Measurements from ENCODE around the gene CPAMD8. TPM values are rescaled to one million over a fixed set of nuclear protein-coding genes. Genes with fewer than 3 reads are reported as not detected.

The CPAMD8 gene
- total RNA-seq, 2 donors from 2014 or later: 5.5 to 21.4 TPM

GRCh38 chr19:16957151-16957701 is 69.4 kb downstream of the CPAMD8 start:
- peaks cover 0 to 7% of the 10 kb centered on the region in 2 donors for H3K4me1 ChIP-seq
- H3K36me3 ChIP-seq: no peaks in the 10 kb centered on the region
- TF ChIP-seq CTCF (IDR thresholded peaks at IDR 0.05): no peak
- H3K4me3 ChIP-seq: no peak overlapping the region
- no peaks in the 10 kb centered on the region for H3K27me3 ChIP-seq
- peaks cover 0 to 7% of the 10 kb centered on the region in 2 donors for H3K9me3 ChIP-seq
- DNase-seq (ENCODE audit: low spot score): no peak
- H3K27ac ChIP-seq: no peak overlapping the region

- no peak for DNase-seq (ENCODE audit: low spot score)
- no peaks in the 10 kb centered on the region for H3K27me3 ChIP-seq
- no peak overlapping the region for H3K27ac ChIP-seq
- H3K9me3 ChIP-seq: peaks cover 0 to 7% of the 10 kb centered on the region in 2 donors
- no peak overlapping the region for H3K4me3 ChIP-seq
- TF ChIP-seq CTCF (IDR thresholded peaks at IDR 0.05): no peak
- H3K4me1 ChIP-seq: peaks cover 0 to 7% of the 10 kb centered on the region in 2 donors
- no peaks in the 10 kb centered on the region for H3K36me3 ChIP-seq
Measured at GRCh38 chr19:16955161-16955560, 71.4 kb downstream of the CPAMD8 start.

- Histone ChIP-seq H3K4me3 (no peak overlapping the region), H3K4me1 (peaks cover 0 to 2% of the 10 kb centered on the region in 2 donors), H3K9me3 (peaks cover 0 to 7% of the 10 kb centered on the region in 2 donors), H3K36me3 (no peaks in the 10 kb centered on the region), H3K27me3 (no peaks in the 10 kb centered on the region), H3K27ac (no peak overlapping the region)
- no peak for DNase-seq (ENCODE audit: low spot score)
- no peak for TF ChIP-seq CTCF (IDR thresholded peaks at IDR 0.05)
Measured at GRCh38 chr19:16952046-16952445, 74.6 kb downstream of the CPAMD8 start.

- no peak overlapping the region for H3K4me3 ChIP-seq
- no peak overlapping the region for H3K27ac ChIP-seq
- no peak for TF ChIP-seq CTCF (IDR thresholded peaks at IDR 0.05)
- no peak for DNase-seq (ENCODE audit: low spot score)
- H3K9me3 ChIP-seq: peaks cover 0 to 7% of the 10 kb centered on the region in 2 donors
- no peaks in the 10 kb centered on the region for H3K4me1 ChIP-seq
- no peaks in the 10 kb centered on the region for H3K36me3 ChIP-seq
- H3K27me3 ChIP-seq: no peaks in the 10 kb centered on the region
Measured at GRCh38 chr19:16951529-16951928, 75.1 kb downstream of the CPAMD8 start.

- TF ChIP-seq CTCF (IDR thresholded peaks at IDR 0.05): no peak
- no peaks in the 10 kb centered on the region for H3K36me3 ChIP-seq
Measured at GRCh38 chr19:16949496-16950023, 77.0 kb downstream of the CPAMD8 start.

More at GRCh38 chr19:16949496-16950023, 77.0 kb downstream of the CPAMD8 start:
- Histone ChIP-seq H3K27me3 (no peaks in the 10 kb centered on the region), H3K4me1 (peaks cover 0 to 6% of the 10 kb centered on the region in 2 donors), H3K9me3 (peaks cover 0 to 7% of the 10 kb centered on the region in 2 donors), H3K27ac (no peak overlapping the region), H3K4me3 (no peak overlapping the region)
- no peak for DNase-seq (ENCODE audit: low spot score)

Measured in right atrium auricular region (tissue), 2 donors.